GM18870 (cell line): ENCODE measurements around the gene HSPG2.

Source experiments
- ATAC-seq: cut with Tn5 transposase; IDR thresholded peaks from one replicate; pipeline ENCODE4 v1.9.1; 2021; ENCODE audit warnings: moderate library complexity; ENCODE audit not compliant: unreplicated experiment

Gene HSPG2

DNA sequence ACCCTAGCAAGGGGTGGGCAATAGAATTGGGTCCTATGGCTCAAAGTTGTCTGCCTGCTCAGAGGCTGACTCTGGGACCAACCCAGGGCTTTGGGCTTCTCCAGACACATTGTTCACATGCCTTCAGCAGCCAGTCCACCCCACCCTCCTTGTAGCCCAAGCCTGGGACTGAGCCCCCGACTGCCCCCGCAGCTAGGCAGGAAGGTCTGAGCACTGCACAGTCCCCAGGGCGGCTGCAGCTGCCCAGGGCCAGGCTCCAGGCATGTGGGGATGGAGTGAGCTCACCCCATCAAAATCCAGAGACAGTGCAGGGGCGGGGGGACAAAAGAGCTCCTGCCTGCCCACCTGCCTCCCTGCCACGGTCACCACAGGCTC is 35.6 kb downstream of the HSPG2 start:
- ATAC-seq: no peak

DNA sequence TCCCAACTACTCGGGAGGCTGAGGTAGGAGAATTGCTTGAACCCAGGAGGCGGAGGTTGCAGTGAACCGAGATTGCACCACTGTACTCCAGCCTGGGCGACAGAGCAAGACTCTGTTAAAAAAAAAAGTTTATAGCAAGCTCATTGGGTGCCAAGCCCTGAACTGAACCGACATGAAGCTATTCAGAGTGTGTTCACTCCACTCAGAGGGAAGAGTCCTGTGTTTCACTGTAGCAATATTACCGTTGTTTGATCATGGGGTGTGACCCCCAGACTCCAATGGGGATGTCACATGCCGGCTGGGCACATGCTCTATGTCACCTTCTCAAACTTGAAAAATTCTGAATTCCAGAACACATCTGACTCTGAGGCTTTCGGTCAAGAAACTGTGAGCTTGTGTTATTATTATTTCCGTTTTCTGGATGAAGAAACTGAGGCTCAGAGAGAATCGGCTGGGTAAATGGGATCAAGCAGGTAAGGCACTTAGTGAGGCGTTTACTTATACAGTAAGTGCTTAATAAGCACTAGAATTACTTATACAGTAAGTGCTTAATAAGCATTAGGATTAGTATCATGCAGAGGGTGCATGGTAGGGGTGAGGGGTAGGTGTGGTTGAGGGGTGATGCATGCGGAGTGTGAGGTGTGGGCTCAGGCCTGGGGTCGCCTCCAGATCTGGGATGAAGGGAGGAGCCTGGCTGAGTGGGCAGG is 36.2 kb downstream of the HSPG2 start:
- ATAC-seq: no peak

- ATAC-seq: no peak
These were observed 37.1 kb downstream of the HSPG2 start for GRCh38 chr1:21899987-21900386.

GRCh38 chr1:21899267-21899810 is 37.8 kb downstream of the HSPG2 start:
- no peak for ATAC-seq

GRCh38 chr1:21898326-21899200 is 38.5 kb downstream of the HSPG2 start:
- no peak for ATAC-seq

DNA sequence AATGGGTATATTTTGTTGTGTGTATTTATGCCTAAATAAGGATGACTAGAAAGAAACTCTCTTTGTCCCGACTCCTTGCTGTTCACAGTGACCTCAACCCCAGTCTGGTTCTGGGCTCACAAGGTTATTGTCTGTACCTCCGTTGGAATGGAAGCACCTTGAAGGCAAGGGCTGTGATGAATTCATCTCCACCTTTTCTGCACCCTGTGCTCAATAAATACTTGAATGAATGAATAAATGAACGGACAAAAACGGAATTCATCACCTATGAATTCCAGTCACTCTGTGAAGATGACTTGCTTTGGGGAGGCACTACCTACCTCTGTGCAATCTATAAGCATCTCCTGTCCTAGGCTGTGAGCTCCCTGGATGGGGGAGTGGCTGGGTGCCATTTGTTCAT is 39.3 kb downstream of the HSPG2 start:
- no peak for ATAC-seq

- ATAC-seq: no peak
These were observed 40.2 kb downstream of the HSPG2 start for GRCh38 chr1:21896652-21897532.

DNA sequence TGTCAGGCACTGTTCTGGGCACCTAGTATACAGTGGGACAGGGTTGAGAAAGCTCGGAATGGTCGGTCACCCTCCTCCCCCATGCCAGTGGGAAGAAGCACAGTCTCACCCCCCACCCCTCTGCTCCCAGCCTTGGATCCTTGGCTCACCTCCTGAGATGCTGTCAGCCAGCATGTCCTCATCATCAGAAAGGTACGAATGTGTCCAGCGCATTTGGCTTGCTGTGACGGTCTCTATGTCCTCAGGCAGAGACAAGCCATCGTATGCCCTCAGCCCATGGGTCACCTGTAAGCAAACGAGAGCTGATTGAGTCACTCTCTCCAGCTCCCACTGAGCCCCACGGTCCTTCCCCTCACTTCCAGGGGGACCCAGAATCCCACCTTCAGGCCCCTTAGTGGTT is 41.1 kb downstream of the HSPG2 start:
- ATAC-seq: no peak

- no peak for ATAC-seq
These were observed 42.9 kb downstream of the HSPG2 start for GRCh38 chr1:21894034-21894881.

- ATAC-seq: no peak
These were observed 43.9 kb downstream of the HSPG2 start for GRCh38 chr1:21893046-21893805.

DNA sequence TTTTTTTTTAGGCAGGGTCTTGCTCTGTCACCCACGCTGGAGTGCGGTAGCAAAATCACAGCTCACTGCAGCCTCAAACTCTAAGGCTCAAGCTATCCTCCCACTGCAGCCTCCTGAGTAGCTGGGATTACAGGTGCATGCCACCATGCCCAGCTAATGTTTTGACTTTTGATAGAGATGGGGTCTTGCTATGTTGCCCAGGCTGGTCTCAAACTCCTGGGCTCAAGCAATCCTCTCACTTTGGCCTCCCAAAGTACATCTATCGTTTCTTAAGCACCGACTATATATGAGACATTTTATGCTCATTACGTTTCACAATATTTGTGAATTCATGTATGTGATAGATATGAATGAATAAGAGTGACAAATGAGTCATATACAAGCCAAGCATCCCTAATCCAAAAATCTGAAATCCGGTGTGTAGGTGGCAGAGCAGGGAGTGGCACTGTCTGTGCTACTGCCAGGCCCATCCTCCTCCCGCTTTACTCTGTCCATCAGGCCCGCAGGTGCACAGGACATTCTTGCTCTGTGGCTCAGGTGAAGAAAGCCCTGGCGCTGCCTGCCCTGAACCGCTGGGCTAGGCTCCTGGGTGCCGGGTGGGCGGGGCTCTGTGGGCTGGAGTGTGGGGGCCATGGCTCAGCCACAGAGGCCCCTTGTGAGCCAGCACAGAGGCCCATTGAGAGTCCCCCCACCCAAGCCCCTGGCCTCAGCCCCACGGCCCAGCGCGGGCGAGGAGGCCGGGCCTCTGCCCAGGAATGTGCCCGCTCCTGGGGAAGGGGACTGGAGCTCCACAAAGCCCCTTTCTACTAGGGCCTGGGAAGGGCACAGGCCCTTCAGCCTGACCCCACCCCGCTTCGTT is 45.3 kb downstream of the HSPG2 start:
- no peak for ATAC-seq

- no peak for ATAC-seq
These were observed 46.0 kb downstream of the HSPG2 start for GRCh38 chr1:21891081-21891480.

GRCh38 chr1:21888500-21888899 is 48.6 kb downstream of the HSPG2 start:
- no peak for ATAC-seq

- ATAC-seq: no peak
These were observed 49.3 kb downstream of the HSPG2 start for GRCh38 chr1:21887796-21888195.

DNA sequence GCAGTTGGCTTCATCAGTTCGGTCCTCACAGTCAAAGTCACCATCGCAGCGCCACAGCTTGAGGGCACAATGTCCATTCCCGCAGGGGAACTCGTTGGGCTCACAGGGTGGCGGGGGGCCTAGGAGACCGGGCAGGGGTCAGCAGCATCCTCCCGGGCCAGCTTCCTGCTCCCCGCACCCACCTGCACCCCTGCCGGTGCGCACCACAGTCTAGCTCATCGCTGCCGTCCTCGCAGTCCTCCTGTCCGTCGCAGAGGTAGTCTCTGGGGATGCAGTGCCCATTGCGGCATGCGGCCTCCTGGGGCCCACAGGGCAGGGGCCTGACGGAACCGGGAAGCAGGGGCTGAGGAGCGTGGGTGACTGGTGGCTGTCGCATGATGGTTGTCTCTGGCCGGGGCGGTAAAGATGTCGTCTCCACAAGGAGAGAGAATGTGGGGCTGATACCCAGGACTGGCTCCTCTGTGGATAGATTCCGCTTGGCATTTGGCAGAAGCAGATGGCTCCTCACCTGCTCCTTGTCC is 49.8 kb downstream of the HSPG2 start:
- ATAC-seq: no peak

DNA sequence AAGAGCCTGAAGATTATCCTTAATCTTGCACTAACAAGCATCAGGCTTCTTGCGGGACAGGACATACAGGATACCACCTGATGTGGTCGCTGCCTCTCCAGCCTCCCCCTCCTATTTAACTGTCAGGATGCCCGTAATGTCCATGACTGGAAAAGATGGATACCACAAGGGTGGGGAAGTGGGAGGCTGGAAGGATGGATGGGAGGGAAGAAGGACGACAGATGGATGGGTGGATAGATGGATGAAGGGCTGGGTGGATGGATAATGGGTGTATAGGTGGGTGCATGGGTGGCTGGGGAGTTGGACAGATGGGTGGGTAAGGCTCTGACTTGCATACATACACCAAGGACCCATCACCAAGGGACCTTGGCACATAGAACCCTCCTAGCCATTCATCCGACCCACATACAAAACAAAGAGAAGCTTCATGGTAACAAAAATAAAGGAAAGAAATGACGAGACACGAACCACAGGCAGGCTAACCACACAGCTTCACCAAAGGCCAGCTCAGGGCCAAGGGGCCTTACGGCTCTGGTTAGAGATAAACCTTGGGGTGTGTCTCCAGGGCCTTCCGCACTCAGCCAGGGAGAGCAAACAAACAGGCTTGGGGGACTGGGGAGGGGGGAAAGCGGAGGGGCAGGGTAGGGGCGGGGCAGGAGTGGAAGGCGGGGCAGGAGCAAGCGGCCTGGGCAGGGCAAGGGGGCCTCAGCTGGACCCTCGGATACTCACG is 50.5 kb downstream of the HSPG2 start:
- no peak for ATAC-seq

GRCh38 chr1:21885236-21886037 is 51.7 kb downstream of the HSPG2 start:
- ATAC-seq: no peak
